HepG2 (cell line): ENCODE results near the gene RPP25L. TPM values are rescaled to one million over a fixed set of nuclear protein-coding genes. Genes with fewer than 3 reads are reported as not detected.
A peak's percentile ranks its signal among the peaks of the same experiment; 100 is the strongest.

Experiments used
- EP300 ChIP-seq, 3 experiments: sonication (generic) in 1 of 3; formaldehyde crosslinking in 1 of 3; IDR thresholded peaks; 2 replicates each; pipeline versions ENCODE4 v1.5.1 to v1.6.1; 2011 to 2020; ENCODE audit warnings: low read depth in 2 of 3, low read length in 2 of 3, borderline replicate concordance in 1 of 3, improper control_type of control experiment in 1 of 3, mild to moderate bottlenecking in 1 of 3, missing genetic modification reagents in 1 of 3, moderate library complexity in 1 of 3
- MAZ ChIP-seq, 2 experiments: sonication (generic) in 1 of 2; formaldehyde crosslinking in 1 of 2; IDR thresholded peaks; 2 replicates each; pipeline versions ENCODE4 v1.5.0 to v1.6.1; 2012 to 2020; ENCODE audit warnings: low read depth in 2 of 2, mild to moderate bottlenecking in 2 of 2, borderline replicate concordance in 1 of 2, improper control_type of control experiment in 1 of 2, low read length in 1 of 2, missing genetic modification reagents in 1 of 2, moderate library complexity in 1 of 2
- NFE2 ChIP-seq: sonication (generic); formaldehyde crosslinking; IDR thresholded peaks from 2 replicates; pipeline ENCODE4 v1.4.0; 2020; ENCODE audit warnings: missing genetic modification reagents
- SKI ChIP-seq: fragments of 450-650 bp; IDR thresholded peaks from one replicate; pipeline ENCODE4 v1.6.1; 2018; ENCODE audit warnings: mild to moderate bottlenecking; ENCODE audit not compliant: partially characterized antibody
- SMYD3 ChIP-seq: sonication (generic); formaldehyde crosslinking; IDR thresholded peaks from 2 replicates; pipeline ENCODE4 v1.8.1; 2023; ENCODE audit warnings: mild to moderate bottlenecking, missing genetic modification reagents
- TEAD2 ChIP-seq: sonication (generic); formaldehyde crosslinking; IDR thresholded peaks from 2 replicates; pipeline ENCODE4 v1.9.0; 2021; ENCODE audit warnings: missing genetic modification reagents
- TFAP4 ChIP-seq: sonication (generic); IDR thresholded peaks from 2 replicates; pipeline ENCODE4 v1.6.1; 2016; ENCODE audit warnings: low read depth, borderline replicate concordance
- ZBTB40 ChIP-seq, 2 experiments: fragments of 450-650 bp in 1 of 2; sonication (generic) in 1 of 2; formaldehyde crosslinking in 1 of 2; IDR thresholded peaks; 2 replicates each; pipeline versions ENCODE4 v1.6.1 to v1.8.0; 2016 to 2022; ENCODE audit warnings: antibody characterized with exemption in 1 of 2, mild to moderate bottlenecking in 1 of 2, missing genetic modification reagents in 1 of 2
- ZIK1 ChIP-seq: sonication (generic); formaldehyde crosslinking; IDR thresholded peaks from 2 replicates; pipeline ENCODE4 v1.5.0; 2020; ENCODE audit warnings: mild to moderate bottlenecking, low read depth, missing genetic modification reagents, borderline replicate concordance
- ZSCAN31 ChIP-seq: sonication (generic); formaldehyde crosslinking; IDR thresholded peaks from 2 replicates; pipeline ENCODE4 v1.5.0; 2020; ENCODE audit warnings: low read depth, mild to moderate bottlenecking, missing genetic modification reagents
- polyA plus RNA-seq, 8 experiments: library from polyadenylated mRNA; depleted of rRNA in 3 of 8; stranded (reverse) in 7 of 8; unstranded in 1 of 8; fragments of >200 nt; fragmentation: Illumina TruSeq in 4 of 8; extraction: Trizol in 4 of 8; gene quantifications; 2 replicates each; pipeline versions ENCODE4 v1.2.1 to v1.2.3, GENCODE V29; 2011 to 2016; ENCODE audit warnings: low read depth in 4 of 8, missing spikeins in 1 of 8, mixed read lengths in 1 of 8; ENCODE audit not compliant: insufficient read depth in 1 of 8
- total RNA-seq, 5 experiments: library from RNA; depleted of rRNA; stranded (reverse); fragments of >200 nt; fragmentation: Illumina TruSeq; extraction: Trizol; gene quantifications; 2 replicates each; pipeline ENCODE4 v1.2.3, GENCODE V29; 2016; ENCODE audit warnings: low read depth in 1 of 5
- TF ChIP-seq, protein P1 (sequence below): sonication (generic); formaldehyde crosslinking; conservative IDR thresholded peaks from 2 replicates; pipeline ENCODE4 v1.4.0; 2020; ENCODE audit warnings: missing genetic modification reagents
- TF ChIP-seq, protein P2 (sequence below): sonication (generic); formaldehyde crosslinking; IDR thresholded peaks from 2 replicates; pipeline ENCODE4 v1.4.0; 2020; ENCODE audit warnings: missing genetic modification reagents

The RPP25L gene
- total and polyA plus RNA-seq, 2 of the 13 experiments (the other 11 are each of a cell fraction or from before 2014, with no cell fraction given): 24.5 to 27.3 TPM

- peak; percentile 32; the same call in 1 of the 2 replicates for TF ChIP-seq TFAP4
- TF ChIP-seq EP300 (IDR thresholded peaks at IDR 0.05; ENCODE audit: low read depth in 2 of 2, low read length in 2 of 2): peak; percentile 80 to 86
- TF ChIP-seq EP300 (CRISPR knock-in tag; IDR thresholded peaks at IDR 0.05; ENCODE audit: borderline replicate concordance): peak; percentile 67; the same call in 1 of the 2 replicates
- TF ChIP-seq ZBTB40 (IDR thresholded peaks at IDR 0.05): no peak
- TF ChIP-seq ZBTB40 (CRISPR knock-in tag; IDR thresholded peaks at IDR 0.05): peak; percentile 44; the same call in 1 of the 2 replicates
- TF ChIP-seq TEAD2 (CRISPR knock-in tag): 0 out of 2 replicates have a peak, but pooled peaks have one; percentile 17
- TF ChIP-seq, protein P1, sequence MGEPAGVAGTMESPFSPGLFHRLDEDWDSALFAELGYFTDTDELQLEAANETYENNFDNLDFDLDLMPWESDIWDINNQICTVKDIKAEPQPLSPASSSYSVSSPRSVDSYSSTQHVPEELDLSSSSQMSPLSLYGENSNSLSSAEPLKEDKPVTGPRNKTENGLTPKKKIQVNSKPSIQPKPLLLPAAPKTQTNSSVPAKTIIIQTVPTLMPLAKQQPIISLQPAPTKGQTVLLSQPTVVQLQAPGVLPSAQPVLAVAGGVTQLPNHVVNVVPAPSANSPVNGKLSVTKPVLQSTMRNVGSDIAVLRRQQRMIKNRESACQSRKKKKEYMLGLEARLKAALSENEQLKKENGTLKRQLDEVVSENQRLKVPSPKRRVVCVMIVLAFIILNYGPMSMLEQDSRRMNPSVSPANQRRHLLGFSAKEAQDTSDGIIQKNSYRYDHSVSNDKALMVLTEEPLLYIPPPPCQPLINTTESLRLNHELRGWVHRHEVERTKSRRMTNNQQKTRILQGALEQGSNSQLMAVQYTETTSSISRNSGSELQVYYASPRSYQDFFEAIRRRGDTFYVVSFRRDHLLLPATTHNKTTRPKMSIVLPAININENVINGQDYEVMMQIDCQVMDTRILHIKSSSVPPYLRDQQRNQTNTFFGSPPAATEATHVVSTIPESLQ (CRISPR knock-in tag): no peak
- 0 out of 2 replicates have a peak, but pooled peaks have one; percentile 29 for TF ChIP-seq ZSCAN31
- no peak for TF ChIP-seq SMYD3 (CRISPR knock-in tag)
- TF ChIP-seq, protein P2, sequence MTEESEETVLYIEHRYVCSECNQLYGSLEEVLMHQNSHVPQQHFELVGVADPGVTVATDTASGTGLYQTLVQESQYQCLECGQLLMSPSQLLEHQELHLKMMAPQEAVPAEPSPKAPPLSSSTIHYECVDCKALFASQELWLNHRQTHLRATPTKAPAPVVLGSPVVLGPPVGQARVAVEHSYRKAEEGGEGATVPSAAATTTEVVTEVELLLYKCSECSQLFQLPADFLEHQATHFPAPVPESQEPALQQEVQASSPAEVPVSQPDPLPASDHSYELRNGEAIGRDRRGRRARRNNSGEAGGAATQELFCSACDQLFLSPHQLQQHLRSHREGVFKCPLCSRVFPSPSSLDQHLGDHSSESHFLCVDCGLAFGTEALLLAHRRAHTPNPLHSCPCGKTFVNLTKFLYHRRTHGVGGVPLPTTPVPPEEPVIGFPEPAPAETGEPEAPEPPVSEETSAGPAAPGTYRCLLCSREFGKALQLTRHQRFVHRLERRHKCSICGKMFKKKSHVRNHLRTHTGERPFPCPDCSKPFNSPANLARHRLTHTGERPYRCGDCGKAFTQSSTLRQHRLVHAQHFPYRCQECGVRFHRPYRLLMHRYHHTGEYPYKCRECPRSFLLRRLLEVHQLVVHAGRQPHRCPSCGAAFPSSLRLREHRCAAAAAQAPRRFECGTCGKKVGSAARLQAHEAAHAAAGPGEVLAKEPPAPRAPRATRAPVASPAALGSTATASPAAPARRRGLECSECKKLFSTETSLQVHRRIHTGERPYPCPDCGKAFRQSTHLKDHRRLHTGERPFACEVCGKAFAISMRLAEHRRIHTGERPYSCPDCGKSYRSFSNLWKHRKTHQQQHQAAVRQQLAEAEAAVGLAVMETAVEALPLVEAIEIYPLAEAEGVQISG: peak; percentile 51
- no peak for TF ChIP-seq NFE2 (CRISPR knock-in tag)
- TF ChIP-seq MAZ (IDR thresholded peaks at IDR 0.05; ENCODE audit: borderline replicate concordance, low read depth, low read length): no peak
- TF ChIP-seq MAZ (CRISPR knock-in tag; IDR thresholded peaks at IDR 0.05; ENCODE audit: low read depth): peak; percentile 53; the same call in 1 of the 2 replicates
- TF ChIP-seq SKI: peak; percentile 85
- no peak for TF ChIP-seq ZIK1
Observed at GRCh38 chr9:34644766-34645314, 32.9 kb upstream of the RPP25L start (continued).
